HCT116 (cell line): ENCODE measurements around the gene ZNF8. TPM values are rescaled to one million over a fixed set of nuclear protein-coding genes. Genes with fewer than 3 reads are reported as not detected.

ENCODE experiments used
- ATAC-seq: fragments of 200-7000 bp; cut with Tn5 transposase; 2 replicates; pipeline ENCODE4 v1.9.1; 2020; ENCODE audit warnings: mild to moderate bottlenecking, moderate library complexity
- BruUV-seq: library from RNA; stranded (reverse); fragments of 400-500 nt; replicated peaks from 2 replicates; lab custom pipeline; 2021; lab: Mats Ljungman, UMichigan
- CTCF ChIA-PET: fragments of 300-600 bp; sonication (Branson Sonifier 250); formaldehyde crosslinking; loops from one replicate; lab custom pipeline; 2021; ENCODE audit warnings: antibody characterized with exemption; lab: Charles Lee
- POLR2A ChIA-PET: fragments of 300-600, 350-600 bp; sonication (Branson Sonifier 250); formaldehyde crosslinking; loops from one replicate; lab custom pipeline; 2021; ENCODE audit warnings: antibody characterized with exemption; lab: Charles Lee
- RAD21 ChIA-PET, 2 experiments: fragments of 300-600 bp; sonication (Branson Sonifier 250); formaldehyde crosslinking; loops; one replicate each; lab custom pipeline; 2023; ENCODE audit warnings: low total read pairs in 2 of 2; ENCODE audit not compliant: uncharacterized antibody in 2 of 2, unreplicated experiment in 2 of 2, low non-redundant PET in 1 of 2; lab: Charles Lee
- DNase-seq: peaks from one replicate; pipeline ENCODE4 v3.0.0-alpha.2; 2010; ENCODE audit warnings: low read depth, low spot score
- H2AFZ ChIP-seq: fragments of 200-600 bp; shearing (Covaris generic), sonication (generic); 2 replicates; pipeline ENCODE4 v1.6.1; 2017; ENCODE audit warnings: low read depth, mixed run types, mixed read lengths, antibody characterized with exemption, low read length; ENCODE audit not compliant: poor library complexity, severe bottlenecking
- H3K27ac ChIP-seq: 2 replicates; pipeline ENCODE4 v1.5.1; 2012; ENCODE audit warnings: low read depth, low read length
- H3K27me3 ChIP-seq: fragments of 200-600 bp; sonication (generic); 2 replicates; pipeline ENCODE4 v1.6.1; 2016; ENCODE audit warnings: mixed run types, low read length, mixed read lengths; ENCODE audit not compliant: insufficient read depth
- H3K36me3 ChIP-seq, 2 experiments: fragments of 200-500 bp in 1 of 2; fragments of 200-600 bp in 1 of 2; sonication (Bioruptor generic) in 1 of 2; sonication (generic) in 1 of 2; 2 replicates each; pipeline versions ENCODE4 v1.5.1 to v1.6.1; 2014 to 2016; ENCODE audit warnings: low read length in 2 of 2, inconsistent platforms in 1 of 2, mixed read lengths in 1 of 2, mixed run types in 1 of 2; ENCODE audit not compliant: insufficient read depth in 2 of 2, control insufficient read depth in 1 of 2
- H3K4me1 ChIP-seq, 2 experiments: fragments of 200-600 bp in 1 of 2; sonication (generic) in 1 of 2; 2 replicates each; pipeline versions ENCODE4 v1.5.1 to v1.6.1; 2012 to 2017; ENCODE audit warnings: low read length in 2 of 2, inconsistent platforms in 1 of 2, mild to moderate bottlenecking in 1 of 2, mixed read lengths in 1 of 2, mixed run types in 1 of 2, moderate library complexity in 1 of 2; ENCODE audit not compliant: insufficient read depth in 2 of 2, control insufficient read depth in 1 of 2
- H3K4me2 ChIP-seq: fragments of 200-600 bp; sonication (generic); 2 replicates; pipeline ENCODE4 v1.6.1; 2017; ENCODE audit warnings: mixed run types, low read length, mixed read lengths
- H3K4me3 ChIP-seq, 2 experiments: fragments of 200-600 bp in 1 of 2; sonication (generic) in 1 of 2; replicated peaks in 1 of 2; 2 replicates each; pipeline ENCODE4 v1.5.1; 2011 to 2016; ENCODE audit warnings: low read length in 2 of 2, control low read depth in 1 of 2, low read depth in 1 of 2, mild to moderate bottlenecking in 1 of 2, mixed read lengths in 1 of 2, mixed run types in 1 of 2
- H3K79me2 ChIP-seq: fragments of 200-600 bp; sonication (generic); 2 replicates; pipeline ENCODE4 v1.6.1; 2017; ENCODE audit warnings: mild to moderate bottlenecking, mixed run types, low read length, moderate library complexity, mixed read lengths; ENCODE audit not compliant: insufficient read depth
- H3K9ac ChIP-seq: fragments of 200-600 bp; sonication (generic); 2 replicates; pipeline ENCODE4 v1.6.1; 2016; ENCODE audit warnings: low read length, mixed read lengths
- H3K9me2 ChIP-seq: fragments of 200-600 bp; sonication (generic), shearing (Covaris generic); 2 replicates; pipeline ENCODE4 v1.6.1; 2017; ENCODE audit warnings: mixed run types, mild to moderate bottlenecking, moderate library complexity; ENCODE audit not compliant: insufficient read depth
- H3K9me3 ChIP-seq, 2 experiments: fragments of 200-500 bp in 1 of 2; fragments of 200-600 bp in 1 of 2; sonication (Bioruptor generic) in 1 of 2; sonication (generic) in 1 of 2; 2 replicates each; pipeline ENCODE4 v1.6.1; 2014 to 2017; ENCODE audit warnings: low read length in 2 of 2, mixed read lengths in 2 of 2, inconsistent platforms in 1 of 2, low read depth in 1 of 2, mild to moderate bottlenecking in 1 of 2, mixed run types in 1 of 2, moderate library complexity in 1 of 2; ENCODE audit not compliant: control insufficient read depth in 1 of 2, insufficient read depth in 1 of 2
- H4K20me1 ChIP-seq: fragments of 200-600 bp; sonication (generic), shearing (Covaris generic); 2 replicates; pipeline ENCODE4 v1.6.1; 2017; ENCODE audit warnings: mixed run types, mild to moderate bottlenecking, moderate library complexity; ENCODE audit not compliant: insufficient read depth
- CEBPB ChIP-seq: IDR thresholded peaks from 2 replicates; pipeline ENCODE4 v1.6.1; 2012; ENCODE audit warnings: low read depth
- EGR1 ChIP-seq: IDR thresholded peaks from 2 replicates; pipeline ENCODE4 v1.6.1; 2012; ENCODE audit warnings: low read depth
- EZH2 ChIP-seq: fragments of 200-600 bp; sonication (generic); IDR thresholded peaks from 2 replicates; pipeline ENCODE4 v1.6.1; 2017; ENCODE audit warnings: antibody characterized with exemption, mixed run types
- POLR2AphosphoS5 ChIP-seq: IDR thresholded peaks from 2 replicates; pipeline ENCODE4 v1.6.1; 2011; ENCODE audit warnings: mild to moderate bottlenecking, low read depth, low read length, moderate library complexity
- SP1 ChIP-seq: IDR thresholded peaks from 2 replicates; pipeline ENCODE4 v1.6.1; 2012; ENCODE audit warnings: low read depth
- TCF7L2 ChIP-seq: IDR thresholded peaks from 2 replicates; pipeline ENCODE4 v1.7.0; 2011; ENCODE audit warnings: borderline replicate concordance, inconsistent platforms; ENCODE audit not compliant: insufficient read depth, insufficient read length; ENCODE audit errors: extremely low read depth
- ZNF274 ChIP-seq: fragments of 200-500 bp; sonication (Bioruptor generic); IDR thresholded peaks from 2 replicates; pipeline ENCODE4 v1.6.1; 2014; ENCODE audit warnings: mild to moderate bottlenecking, low read depth, low read length, inconsistent platforms
- intact Hi-C: fragments of 100-400 bp; cut with micrococcal nuclease; formaldehyde crosslinking; loops from 2 replicates; pipeline ENCODE4 v1.10.0; 2022
- total RNA-seq: library from RNA; stranded (reverse); gene quantifications from one replicate; pipeline ENCODE4 v1.2.1, GENCODE V29; 2021; ENCODE audit not compliant: unreplicated experiment
- TF ChIP-seq, protein P1 (sequence below), 3 experiments: fragments of 200-600 bp in 1 of 3; sonication (generic) in 1 of 3; IDR thresholded peaks in 2 of 3; conservative IDR thresholded peaks in 1 of 3; 2 replicates each; pipeline ENCODE4 v1.5.1; 2012 to 2017; ENCODE audit warnings: low read depth in 2 of 3, low read length in 2 of 3, antibody characterized with exemption in 1 of 3, borderline replicate concordance in 1 of 3, control low read depth in 1 of 3, mild to moderate bottlenecking in 1 of 3, mixed read lengths in 1 of 3, mixed run types in 1 of 3, moderate library complexity in 1 of 3; ENCODE audit not compliant: insufficient read depth in 1 of 3
- TF ChIP-seq, protein P2 (sequence below): IDR thresholded peaks from 2 replicates; pipeline ENCODE4 v1.6.1; 2011; ENCODE audit warnings: mild to moderate bottlenecking, low read length, moderate library complexity; ENCODE audit not compliant: insufficient replicate concordance; ENCODE audit errors: extremely low read depth
- TF ChIP-seq, protein P3 (sequence below): IDR thresholded peaks from 2 replicates; pipeline ENCODE4 v1.6.1; 2012; ENCODE audit warnings: low read depth

Gene ZNF8
- total RNA-seq, 1 experiment from 2014 or later: 6.4 TPM

DNA sequence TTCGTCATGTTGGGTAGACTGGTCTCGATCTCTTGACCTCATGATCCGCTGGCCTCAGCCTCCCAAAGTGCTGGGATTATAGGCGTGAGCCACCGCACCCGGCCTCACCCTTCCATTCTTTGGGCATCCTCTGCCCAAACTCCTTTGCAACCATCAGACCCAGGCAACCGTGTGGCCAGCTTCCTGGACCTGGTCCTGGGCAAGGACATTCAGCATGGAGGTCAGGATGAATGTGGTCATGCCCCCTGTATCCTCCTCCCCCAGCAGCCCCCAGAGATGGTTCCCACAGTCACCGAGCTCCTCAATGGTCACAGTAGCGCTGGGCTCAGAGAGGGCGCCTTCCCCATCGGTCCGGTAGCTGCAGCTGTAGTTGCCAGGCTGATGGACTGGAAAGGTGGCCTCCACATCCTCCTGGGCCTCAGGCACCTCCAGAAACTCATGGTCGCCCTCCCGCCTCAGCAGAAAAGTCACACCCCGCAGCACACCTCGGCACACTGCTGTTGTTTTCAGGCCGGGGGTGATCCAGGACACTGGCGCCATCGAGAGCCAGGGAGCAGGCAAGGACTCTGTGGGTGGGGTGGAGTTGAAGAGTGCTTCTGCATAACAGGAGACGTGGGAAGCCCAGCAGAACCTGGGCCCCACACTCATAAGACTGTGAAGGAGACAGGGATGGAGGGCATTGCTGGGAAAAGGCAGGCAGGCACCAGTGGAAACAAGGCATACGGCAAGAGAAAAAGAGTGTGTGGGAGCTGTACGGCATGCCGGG, 73.4 kb downstream of the ZNF8 start:
- no peak overlapping the region for H3K4me2 ChIP-seq
- no peak overlapping the region for H3K27ac ChIP-seq
- ChIA-PET POLR2A (interaction anchor here (1.4 kb wide), 1 partner anchor 10 kb away, joined by 7 read pairs; the partner anchor contains the start of gene ZNF497), RAD21 (interaction anchor here in 1 of 2 experiments (0.5 kb wide), 1 partner anchor 133 kb away, joined by 3 read pairs; no protein-coding TSS in a partner anchor), CTCF (no interaction called here)
- H3K36me3 ChIP-seq: no peaks in the 10 kb centered on the region
- TF ChIP-seq, protein P1, sequence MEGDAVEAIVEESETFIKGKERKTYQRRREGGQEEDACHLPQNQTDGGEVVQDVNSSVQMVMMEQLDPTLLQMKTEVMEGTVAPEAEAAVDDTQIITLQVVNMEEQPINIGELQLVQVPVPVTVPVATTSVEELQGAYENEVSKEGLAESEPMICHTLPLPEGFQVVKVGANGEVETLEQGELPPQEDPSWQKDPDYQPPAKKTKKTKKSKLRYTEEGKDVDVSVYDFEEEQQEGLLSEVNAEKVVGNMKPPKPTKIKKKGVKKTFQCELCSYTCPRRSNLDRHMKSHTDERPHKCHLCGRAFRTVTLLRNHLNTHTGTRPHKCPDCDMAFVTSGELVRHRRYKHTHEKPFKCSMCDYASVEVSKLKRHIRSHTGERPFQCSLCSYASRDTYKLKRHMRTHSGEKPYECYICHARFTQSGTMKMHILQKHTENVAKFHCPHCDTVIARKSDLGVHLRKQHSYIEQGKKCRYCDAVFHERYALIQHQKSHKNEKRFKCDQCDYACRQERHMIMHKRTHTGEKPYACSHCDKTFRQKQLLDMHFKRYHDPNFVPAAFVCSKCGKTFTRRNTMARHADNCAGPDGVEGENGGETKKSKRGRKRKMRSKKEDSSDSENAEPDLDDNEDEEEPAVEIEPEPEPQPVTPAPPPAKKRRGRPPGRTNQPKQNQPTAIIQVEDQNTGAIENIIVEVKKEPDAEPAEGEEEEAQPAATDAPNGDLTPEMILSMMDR (IDR thresholded peaks at IDR 0.05 in 2 of 3, conservative IDR thresholded peaks at IDR 0.05 in 1 of 3; ENCODE audit: borderline replicate concordance in 1 of 3, insufficient read depth in 1 of 3, low read depth in 2 of 3, low read length in 2 of 3): no peak
- TF ChIP-seq TCF7L2: no peak
- no peak for TF ChIP-seq EZH2
- TF ChIP-seq, protein P2, sequence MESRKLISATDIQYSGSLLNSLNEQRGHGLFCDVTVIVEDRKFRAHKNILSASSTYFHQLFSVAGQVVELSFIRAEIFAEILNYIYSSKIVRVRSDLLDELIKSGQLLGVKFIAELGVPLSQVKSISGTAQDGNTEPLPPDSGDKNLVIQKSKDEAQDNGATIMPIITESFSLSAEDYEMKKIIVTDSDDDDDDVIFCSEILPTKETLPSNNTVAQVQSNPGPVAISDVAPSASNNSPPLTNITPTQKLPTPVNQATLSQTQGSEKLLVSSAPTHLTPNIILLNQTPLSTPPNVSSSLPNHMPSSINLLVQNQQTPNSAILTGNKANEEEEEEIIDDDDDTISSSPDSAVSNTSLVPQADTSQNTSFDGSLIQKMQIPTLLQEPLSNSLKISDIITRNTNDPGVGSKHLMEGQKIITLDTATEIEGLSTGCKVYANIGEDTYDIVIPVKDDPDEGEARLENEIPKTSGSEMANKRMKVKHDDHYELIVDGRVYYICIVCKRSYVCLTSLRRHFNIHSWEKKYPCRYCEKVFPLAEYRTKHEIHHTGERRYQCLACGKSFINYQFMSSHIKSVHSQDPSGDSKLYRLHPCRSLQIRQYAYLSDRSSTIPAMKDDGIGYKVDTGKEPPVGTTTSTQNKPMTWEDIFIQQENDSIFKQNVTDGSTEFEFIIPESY: no peak
- TF ChIP-seq POLR2AphosphoS5: no peak
- TF ChIP-seq ZNF274: no peak
- TF ChIP-seq, protein P3, sequence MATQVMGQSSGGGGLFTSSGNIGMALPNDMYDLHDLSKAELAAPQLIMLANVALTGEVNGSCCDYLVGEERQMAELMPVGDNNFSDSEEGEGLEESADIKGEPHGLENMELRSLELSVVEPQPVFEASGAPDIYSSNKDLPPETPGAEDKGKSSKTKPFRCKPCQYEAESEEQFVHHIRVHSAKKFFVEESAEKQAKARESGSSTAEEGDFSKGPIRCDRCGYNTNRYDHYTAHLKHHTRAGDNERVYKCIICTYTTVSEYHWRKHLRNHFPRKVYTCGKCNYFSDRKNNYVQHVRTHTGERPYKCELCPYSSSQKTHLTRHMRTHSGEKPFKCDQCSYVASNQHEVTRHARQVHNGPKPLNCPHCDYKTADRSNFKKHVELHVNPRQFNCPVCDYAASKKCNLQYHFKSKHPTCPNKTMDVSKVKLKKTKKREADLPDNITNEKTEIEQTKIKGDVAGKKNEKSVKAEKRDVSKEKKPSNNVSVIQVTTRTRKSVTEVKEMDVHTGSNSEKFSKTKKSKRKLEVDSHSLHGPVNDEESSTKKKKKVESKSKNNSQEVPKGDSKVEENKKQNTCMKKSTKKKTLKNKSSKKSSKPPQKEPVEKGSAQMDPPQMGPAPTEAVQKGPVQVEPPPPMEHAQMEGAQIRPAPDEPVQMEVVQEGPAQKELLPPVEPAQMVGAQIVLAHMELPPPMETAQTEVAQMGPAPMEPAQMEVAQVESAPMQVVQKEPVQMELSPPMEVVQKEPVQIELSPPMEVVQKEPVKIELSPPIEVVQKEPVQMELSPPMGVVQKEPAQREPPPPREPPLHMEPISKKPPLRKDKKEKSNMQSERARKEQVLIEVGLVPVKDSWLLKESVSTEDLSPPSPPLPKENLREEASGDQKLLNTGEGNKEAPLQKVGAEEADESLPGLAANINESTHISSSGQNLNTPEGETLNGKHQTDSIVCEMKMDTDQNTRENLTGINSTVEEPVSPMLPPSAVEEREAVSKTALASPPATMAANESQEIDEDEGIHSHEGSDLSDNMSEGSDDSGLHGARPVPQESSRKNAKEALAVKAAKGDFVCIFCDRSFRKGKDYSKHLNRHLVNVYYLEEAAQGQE: no peak
- TF ChIP-seq CEBPB: no peak
- no peak for TF ChIP-seq SP1
- no peak for TF ChIP-seq EGR1
- no peaks in the 10 kb centered on the region for H3K27me3 ChIP-seq
- ATAC-seq (no peak), DNase-seq (no peak)
- H3K9me3 ChIP-seq: no peaks in the 10 kb centered on the region
- no peak overlapping the region for H2AFZ ChIP-seq
- no peaks in the 10 kb centered on the region for H3K4me1 ChIP-seq
- intact Hi-C loops: no loop called here
- H3K9ac ChIP-seq: no peak overlapping the region
- H4K20me1 ChIP-seq: no peaks in the 10 kb centered on the region
- no TSS peak for BruUV-seq
- no peaks in the 10 kb centered on the region for H3K9me2 ChIP-seq
- H3K4me3 ChIP-seq: no peak overlapping the region
- H3K79me2 ChIP-seq: no peaks in the 10 kb centered on the region
